Activated naive CD4-positive, alpha-beta T cell treated with anti-CD3 and anti-CD28 coated beads, Interleukin-2, amount 10 ng/mL, durations not matched to agents 7 days and 5 days (primary cell): ENCODE data around the gene FRMD5.
"Not testable (repeated sequence)": the region's sequence is repeated elsewhere in the genome, so short reads cannot be mapped to it uniquely, and the experiment has no call there.

ENCODE experiments used
- CTCF ChIA-PET: fragments of 350-600 bp; sonication (Branson Sonifier 250); formaldehyde crosslinking; loops from one replicate; lab custom pipeline; 2021; ENCODE audit warnings: antibody characterized with exemption; lab: Charles Lee
- DNase-seq: peaks from one replicate; pipeline ENCODE4 v3.0.0-alpha.2; 2020
- H3K27ac Mint-ChIP-seq: one replicate; pipeline ENCODE4 v1.8.0; 2021; ENCODE audit warnings: mild to moderate bottlenecking, moderate library complexity, mixed read lengths
- H3K27me3 Mint-ChIP-seq: one replicate; pipeline ENCODE4 v1.8.0; 2021; ENCODE audit warnings: mild to moderate bottlenecking, mixed read lengths
- H3K36me3 Mint-ChIP-seq: one replicate; pipeline ENCODE4 v1.8.0; 2021; ENCODE audit warnings: mixed read lengths
- H3K4me1 Mint-ChIP-seq: one replicate; pipeline ENCODE4 v1.8.0; 2021; ENCODE audit warnings: mixed read lengths
- H3K4me3 Mint-ChIP-seq: one replicate; pipeline ENCODE4 v1.8.0; 2021; ENCODE audit warnings: mild to moderate bottlenecking, moderate library complexity, mixed read lengths
- H3K9me3 Mint-ChIP-seq: one replicate; pipeline ENCODE4 v1.8.0; 2021; ENCODE audit warnings: mixed read lengths

FRMD5 gene

GRCh38 chr15:44024155-44024554, 170.9 kb downstream of the FRMD5 start:
- CTCF ChIA-PET, result no interaction called here
- no peaks in the 10 kb centered on the region for H3K9me3 Mint-ChIP-seq
- no peaks in the 10 kb centered on the region for H3K36me3 Mint-ChIP-seq
- DNase-seq, result no peak
- H3K4me3 Mint-ChIP-seq, result no peak overlapping the region
- H3K27ac Mint-ChIP-seq, result no peak overlapping the region
- H3K27me3 Mint-ChIP-seq, result peaks cover 20% of the 10 kb centered on the region
- no peaks in the 10 kb centered on the region for H3K4me1 Mint-ChIP-seq

- no peaks in the 10 kb centered on the region for H3K9me3 Mint-ChIP-seq
- peaks cover 16% of the 10 kb centered on the region for H3K27me3 Mint-ChIP-seq
- H3K4me1 Mint-ChIP-seq, result no peaks in the 10 kb centered on the region
- CTCF ChIA-PET, result interaction anchor here (0.9 to 1.1 kb wide), 3 partner anchors 84 to 121 kb away, joined by 3 read pairs; no protein-coding TSS in a partner anchor
- H3K36me3 Mint-ChIP-seq, result no peaks in the 10 kb centered on the region
- no peak overlapping the region for H3K27ac Mint-ChIP-seq
- H3K4me3 Mint-ChIP-seq, result no peak overlapping the region
- no peak for DNase-seq
Observed at GRCh38 chr15:44023176-44023575, 171.9 kb downstream of the FRMD5 start.

GRCh38 chr15:44018151-44018550, 176.9 kb downstream of the FRMD5 start:
- H3K4me1 Mint-ChIP-seq, result no peaks in the 10 kb centered on the region
- DNase-seq, result no peak
- CTCF ChIA-PET, result no interaction called here
- no peak overlapping the region for H3K4me3 Mint-ChIP-seq
- peaks cover 10% of the 10 kb centered on the region for H3K27me3 Mint-ChIP-seq
- no peaks in the 10 kb centered on the region for H3K9me3 Mint-ChIP-seq
- no peak overlapping the region for H3K27ac Mint-ChIP-seq
- no peaks in the 10 kb centered on the region for H3K36me3 Mint-ChIP-seq

- Mint-ChIP-seq H3K9me3 (no peaks in the 10 kb centered on the region), H3K27me3 (peaks cover 9% of the 10 kb centered on the region), H3K27ac (no peak overlapping the region), H3K36me3 (no peaks in the 10 kb centered on the region), H3K4me3 (no peak overlapping the region), H3K4me1 (no peaks in the 10 kb centered on the region)
- DNase-seq, result no peak
- CTCF ChIA-PET, result no interaction called here
Observed at GRCh38 chr15:44015545-44016305, 179.3 kb downstream of the FRMD5 start.

- CTCF ChIA-PET, result no interaction called here
- Mint-ChIP-seq H3K27me3 (peaks cover 16% of the 10 kb centered on the region), H3K9me3 (no peaks in the 10 kb centered on the region), H3K4me1 (no peaks in the 10 kb centered on the region), H3K4me3 (no peak overlapping the region), H3K36me3 (no peaks in the 10 kb centered on the region), H3K27ac (no peak overlapping the region)
- DNase-seq, result no peak
Observed at GRCh38 chr15:44011238-44011854, 183.7 kb downstream of the FRMD5 start.

GRCh38 chr15:44010089-44010488, 185.0 kb downstream of the FRMD5 start:
- Mint-ChIP-seq H3K4me3 (no peak overlapping the region), H3K4me1 (no peaks in the 10 kb centered on the region), H3K36me3 (no peaks in the 10 kb centered on the region), H3K9me3 (no peaks in the 10 kb centered on the region), H3K27ac (no peak overlapping the region), H3K27me3 (peaks cover 16% of the 10 kb centered on the region)
- CTCF ChIA-PET, result no interaction called here
- DNase-seq, result no peak

GRCh38 chr15:44009038-44009437, 186.0 kb downstream of the FRMD5 start:
- no peak overlapping the region for H3K27ac Mint-ChIP-seq
- H3K27me3 Mint-ChIP-seq, result peaks cover 15% of the 10 kb centered on the region
- no peak for DNase-seq
- H3K4me3 Mint-ChIP-seq, result no peak overlapping the region
- H3K36me3 Mint-ChIP-seq, result no peaks in the 10 kb centered on the region
- H3K9me3 Mint-ChIP-seq, result no peaks in the 10 kb centered on the region
- no peaks in the 10 kb centered on the region for H3K4me1 Mint-ChIP-seq
- CTCF ChIA-PET, result no interaction called here

GRCh38 chr15:44000248-44000647, 194.8 kb downstream of the FRMD5 start:
- H3K36me3 Mint-ChIP-seq, DNase-seq, H3K4me1 Mint-ChIP-seq, H3K27me3 Mint-ChIP-seq, H3K9me3 Mint-ChIP-seq, H3K27ac Mint-ChIP-seq, H3K4me3 Mint-ChIP-seq: not testable (repeated sequence)
- CTCF ChIA-PET, result interaction anchor here (0.5 kb wide), 1 partner anchor 73 kb away, joined by 3 read pairs; no protein-coding TSS in a partner anchor

GRCh38 chr15:43998607-43999006, 196.5 kb downstream of the FRMD5 start:
- Mint-ChIP-seq H3K27me3 (no peaks in the 10 kb centered on the region), H3K27ac (no peak overlapping the region), H3K4me1 (no peaks in the 10 kb centered on the region), H3K4me3 (no peak overlapping the region), H3K9me3 (no peaks in the 10 kb centered on the region), H3K36me3 (no peaks in the 10 kb centered on the region)
- CTCF ChIA-PET, result no interaction called here
- DNase-seq, result no peak

- no peak overlapping the region for H3K27ac Mint-ChIP-seq
- no peaks in the 10 kb centered on the region for H3K36me3 Mint-ChIP-seq
- no peaks in the 10 kb centered on the region for H3K9me3 Mint-ChIP-seq
- H3K4me1 Mint-ChIP-seq, result no peaks in the 10 kb centered on the region
- no peak for DNase-seq
- H3K27me3 Mint-ChIP-seq, result peaks cover 19% of the 10 kb centered on the region
- CTCF ChIA-PET, result no interaction called here
- no peak overlapping the region for H3K4me3 Mint-ChIP-seq
Observed at GRCh38 chr15:43991206-43991605, 203.9 kb downstream of the FRMD5 start.

- Mint-ChIP-seq H3K27ac (no peak overlapping the region), H3K4me3 (no peak overlapping the region), H3K36me3 (no peaks in the 10 kb centered on the region), H3K27me3 (peaks cover 19% of the 10 kb centered on the region), H3K4me1 (no peaks in the 10 kb centered on the region), H3K9me3 (no peaks in the 10 kb centered on the region)
- DNase-seq, result no peak
- CTCF ChIA-PET, result no interaction called here
Observed at GRCh38 chr15:43989938-43990337, 205.1 kb downstream of the FRMD5 start.

- no peak for DNase-seq
- Mint-ChIP-seq H3K4me1 (no peaks in the 10 kb centered on the region), H3K36me3 (no peaks in the 10 kb centered on the region), H3K4me3 (no peak overlapping the region), H3K27ac (no peak overlapping the region), H3K27me3 (peaks cover 27% of the 10 kb centered on the region), H3K9me3 (no peaks in the 10 kb centered on the region)
- CTCF ChIA-PET, result no interaction called here
Observed at GRCh38 chr15:43988900-43989299, 206.2 kb downstream of the FRMD5 start.

GRCh38 chr15:43987924-43988323, 207.1 kb downstream of the FRMD5 start:
- H3K27ac Mint-ChIP-seq, result no peak overlapping the region
- H3K27me3 Mint-ChIP-seq, result peaks cover 37% of the 10 kb centered on the region
- no peak for DNase-seq
- no peak overlapping the region for H3K4me3 Mint-ChIP-seq
- no peaks in the 10 kb centered on the region for H3K4me1 Mint-ChIP-seq
- no peaks in the 10 kb centered on the region for H3K36me3 Mint-ChIP-seq
- H3K9me3 Mint-ChIP-seq, result no peaks in the 10 kb centered on the region
- CTCF ChIA-PET, result no interaction called here

- H3K9me3 Mint-ChIP-seq, result no peaks in the 10 kb centered on the region
- CTCF ChIA-PET, result no interaction called here
- no peaks in the 10 kb centered on the region for H3K36me3 Mint-ChIP-seq
- DNase-seq, result no peak
- H3K27ac Mint-ChIP-seq, result no peak overlapping the region
- H3K4me1 Mint-ChIP-seq, result no peaks in the 10 kb centered on the region
- H3K27me3 Mint-ChIP-seq, result peaks cover 48% of the 10 kb centered on the region
- no peak overlapping the region for H3K4me3 Mint-ChIP-seq
Observed at GRCh38 chr15:43985976-43986680, 208.9 kb downstream of the FRMD5 start.

GRCh38 chr15:43981576-43981975, 213.5 kb downstream of the FRMD5 start:
- no peak overlapping the region for H3K27ac Mint-ChIP-seq
- H3K36me3 Mint-ChIP-seq, result peaks cover 3% of the 10 kb centered on the region
- peaks cover 9% of the 10 kb centered on the region for H3K9me3 Mint-ChIP-seq
- peaks cover 49% of the 10 kb centered on the region for H3K27me3 Mint-ChIP-seq
- H3K4me1 Mint-ChIP-seq, result peaks cover 15% of the 10 kb centered on the region
- no peak for DNase-seq
- CTCF ChIA-PET, result no interaction called here
- H3K4me3 Mint-ChIP-seq, result no peak overlapping the region
